ENCODE data around the gene CMTM2.
"Not testable (repeated sequence)": the region's sequence is repeated elsewhere in the genome, so short reads cannot be mapped to it uniquely, and the experiment has no call there.

The CMTM2 gene

GRCh38 chr16:66610111-66610820 lies 31.0 kb downstream of the CMTM2 start:
- no peak for DNase-seq

GRCh38 chr16:66611911-66612310 lies 32.6 kb downstream of the CMTM2 start:
- not testable (repeated sequence) for DNase-seq

GRCh38 chr16:66612422-66612821 lies 33.2 kb downstream of the CMTM2 start:
- no peak for DNase-seq

GRCh38 chr16:66614161-66614802 lies 35.0 kb downstream of the CMTM2 start:
- no peak for DNase-seq

GRCh38 chr16:66616169-66616568 lies 36.9 kb downstream of the CMTM2 start:
- DNase-seq: no peak

- no peak for DNase-seq
Observed at GRCh38 chr16:66616592-66616991, 37.3 kb downstream of the CMTM2 start.

GRCh38 chr16:66617010-66617434 lies 37.8 kb downstream of the CMTM2 start:
- no peak for DNase-seq

GRCh38 chr16:66617728-66618127 lies 38.5 kb downstream of the CMTM2 start:
- DNase-seq: no peak

GRCh38 chr16:66618588-66619375 lies 39.5 kb downstream of the CMTM2 start:
- peak; percentile 80 for DNase-seq

GRCh38 chr16:66619534-66620428 lies 40.5 kb downstream of the CMTM2 start:
- no peak for DNase-seq

- DNase-seq: no peak
Observed at GRCh38 chr16:66620429-66620795, 41.1 kb downstream of the CMTM2 start.

- DNase-seq: no peak
Observed at GRCh38 chr16:66621973-66622372, 42.7 kb downstream of the CMTM2 start.

- no peak for DNase-seq
Observed at GRCh38 chr16:66622863-66623262, 43.6 kb downstream of the CMTM2 start.

- DNase-seq: no peak
Observed at GRCh38 chr16:66623755-66624154, 44.5 kb downstream of the CMTM2 start.

GRCh38 chr16:66627611-66628378 lies 48.5 kb downstream of the CMTM2 start:
- DNase-seq: not testable (repeated sequence)

GRCh38 chr16:66629856-66630255 lies 50.6 kb downstream of the CMTM2 start:
- no peak for DNase-seq

GRCh38 chr16:66630561-66631260 lies 51.4 kb downstream of the CMTM2 start:
- not testable (repeated sequence) for DNase-seq

GRCh38 chr16:66631558-66631957 lies 52.3 kb downstream of the CMTM2 start:
- DNase-seq: not testable (repeated sequence)

- DNase-seq: no peak
Observed at GRCh38 chr16:66634527-66635196, 55.4 kb downstream of the CMTM2 start.

- DNase-seq: no peak
Observed at GRCh38 chr16:66635406-66635805, 56.1 kb downstream of the CMTM2 start.

GRCh38 chr16:66636199-66636598 lies 56.9 kb downstream of the CMTM2 start:
- DNase-seq: no peak
